Omental fat pad (tissue), 4 donors: ENCODE data around the gene EXD3. TPM values are rescaled to one million over a fixed set of nuclear protein-coding genes. Genes with fewer than 3 reads are reported as not detected.

ENCODE experiments used
- ATAC-seq: fragments of 150-250 bp; one replicate; pipeline ENCODE4 v1.9.1; 2016; ENCODE audit warnings: mild to moderate bottlenecking, moderate library complexity; ENCODE audit not compliant: low FRiP score
- DNase-seq: peaks from one replicate; pipeline ENCODE4 v3.0.0-alpha.2; 2019; ENCODE audit warnings: low spot score
- total RNA-seq, 4 donors: library from RNA; depleted of rRNA; stranded (reverse); fragments of >200 nt; gene quantifications; one replicate each; pipeline ENCODE4 v1.1.0, GENCODE V29; 2016
- TF ChIP-seq, protein P1 (sequence below), 3 donors: fragments of 450-650 bp; IDR thresholded peaks; one replicate each; pipeline ENCODE4 v1.5.1; 2016 to 2017; ENCODE audit warnings: antibody characterized with exemption in 3 of 3, mild to moderate bottlenecking in 3 of 3, moderate library complexity in 2 of 3

The EXD3 gene
- total RNA-seq, 4 donors from 2014 or later: 8.3 to 18.3 (median 10.5) TPM

DNA sequence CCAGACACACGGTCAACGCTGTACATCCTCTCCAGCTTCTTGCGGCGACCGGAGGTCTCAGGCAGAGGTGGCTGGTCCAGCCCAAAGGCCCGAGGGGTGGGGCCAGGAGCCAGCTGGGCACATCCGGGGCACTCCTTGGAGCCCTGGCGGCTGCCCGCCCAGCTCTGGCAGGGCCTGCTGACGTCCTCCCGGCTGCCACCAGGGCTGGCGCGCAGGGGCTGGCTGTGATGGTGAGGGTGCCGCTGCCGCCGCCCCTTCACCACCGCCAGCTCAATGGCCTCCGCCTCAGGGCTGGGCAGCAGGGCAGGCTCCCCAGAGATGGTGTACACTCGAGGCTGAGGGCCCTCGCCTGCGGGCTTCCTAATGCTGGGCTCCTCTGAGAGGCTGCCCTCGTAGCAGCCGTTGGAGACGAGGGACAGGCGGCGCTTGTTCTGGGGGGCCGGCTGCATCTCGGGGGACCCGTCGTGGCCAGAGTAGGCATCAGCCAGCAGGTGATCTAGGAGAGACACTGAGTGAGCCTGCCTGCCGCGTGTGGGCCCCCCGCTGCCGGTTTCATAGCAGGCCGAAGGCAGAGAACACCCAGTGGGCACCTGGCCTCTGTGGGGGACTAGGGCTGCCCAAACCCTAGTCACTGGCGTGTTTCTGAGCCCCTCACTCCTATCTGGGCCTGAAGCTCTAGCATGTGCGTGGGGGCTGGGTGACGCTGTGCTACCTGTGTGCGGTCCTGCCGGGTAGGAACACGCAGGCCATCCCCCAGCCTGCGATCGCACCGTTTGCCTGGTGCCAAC, 34.6 kb upstream of the EXD3 start:
- TF ChIP-seq, protein P1, sequence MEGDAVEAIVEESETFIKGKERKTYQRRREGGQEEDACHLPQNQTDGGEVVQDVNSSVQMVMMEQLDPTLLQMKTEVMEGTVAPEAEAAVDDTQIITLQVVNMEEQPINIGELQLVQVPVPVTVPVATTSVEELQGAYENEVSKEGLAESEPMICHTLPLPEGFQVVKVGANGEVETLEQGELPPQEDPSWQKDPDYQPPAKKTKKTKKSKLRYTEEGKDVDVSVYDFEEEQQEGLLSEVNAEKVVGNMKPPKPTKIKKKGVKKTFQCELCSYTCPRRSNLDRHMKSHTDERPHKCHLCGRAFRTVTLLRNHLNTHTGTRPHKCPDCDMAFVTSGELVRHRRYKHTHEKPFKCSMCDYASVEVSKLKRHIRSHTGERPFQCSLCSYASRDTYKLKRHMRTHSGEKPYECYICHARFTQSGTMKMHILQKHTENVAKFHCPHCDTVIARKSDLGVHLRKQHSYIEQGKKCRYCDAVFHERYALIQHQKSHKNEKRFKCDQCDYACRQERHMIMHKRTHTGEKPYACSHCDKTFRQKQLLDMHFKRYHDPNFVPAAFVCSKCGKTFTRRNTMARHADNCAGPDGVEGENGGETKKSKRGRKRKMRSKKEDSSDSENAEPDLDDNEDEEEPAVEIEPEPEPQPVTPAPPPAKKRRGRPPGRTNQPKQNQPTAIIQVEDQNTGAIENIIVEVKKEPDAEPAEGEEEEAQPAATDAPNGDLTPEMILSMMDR (IDR thresholded peaks at IDR 0.05): no peak
- ATAC-seq: no peak
- DNase-seq: no peak

- no peak for ATAC-seq
- DNase-seq: no peak
- TF ChIP-seq, protein P1 (IDR thresholded peaks at IDR 0.05): no peak
Observed at GRCh38 chr9:137456864-137457405, 34.0 kb upstream of the EXD3 start.

GRCh38 chr9:137456061-137456863, 33.3 kb upstream of the EXD3 start:
- no peak for ATAC-seq
- TF ChIP-seq, protein P1 (IDR thresholded peaks at IDR 0.05): no peak
- DNase-seq: no peak

DNA sequence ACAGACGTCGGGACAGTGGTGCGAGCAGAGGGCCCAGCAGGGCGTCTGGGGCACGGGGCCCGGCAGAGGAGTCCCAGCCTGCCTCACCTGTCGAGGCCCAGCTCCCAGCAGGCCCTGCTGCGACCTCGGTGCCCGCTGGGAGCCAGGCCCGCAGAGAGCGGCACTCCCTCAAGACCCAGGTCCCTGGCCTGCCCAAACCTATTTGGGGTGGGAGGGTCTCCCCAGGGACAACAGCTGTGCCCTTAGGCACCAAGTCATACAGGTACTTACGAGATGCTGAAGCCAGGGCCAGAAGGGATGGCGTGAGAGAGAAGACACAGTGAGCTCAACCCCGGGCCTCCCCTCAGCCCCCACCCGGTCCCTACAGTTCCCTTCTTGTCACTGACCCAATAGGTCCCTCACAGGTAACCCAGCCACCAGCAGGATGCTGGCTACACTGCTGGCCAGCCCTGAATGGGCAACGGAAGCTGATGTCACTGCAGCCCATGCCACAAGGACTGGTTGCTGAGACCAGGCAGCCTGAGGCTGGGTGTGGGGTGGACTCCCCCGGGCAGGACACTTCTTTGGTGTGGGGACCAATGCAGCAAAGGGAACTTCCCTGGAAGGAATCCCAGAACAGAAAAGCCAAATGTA, 32.5 kb upstream of the EXD3 start:
- TF ChIP-seq, protein P1 (IDR thresholded peaks at IDR 0.05): no peak
- no peak for ATAC-seq
- DNase-seq: no peak

GRCh38 chr9:137454597-137455358, 31.8 kb upstream of the EXD3 start:
- DNase-seq: no peak
- peak; percentile 7 for ATAC-seq
- TF ChIP-seq, protein P1 (IDR thresholded peaks at IDR 0.05): no peak

DNA sequence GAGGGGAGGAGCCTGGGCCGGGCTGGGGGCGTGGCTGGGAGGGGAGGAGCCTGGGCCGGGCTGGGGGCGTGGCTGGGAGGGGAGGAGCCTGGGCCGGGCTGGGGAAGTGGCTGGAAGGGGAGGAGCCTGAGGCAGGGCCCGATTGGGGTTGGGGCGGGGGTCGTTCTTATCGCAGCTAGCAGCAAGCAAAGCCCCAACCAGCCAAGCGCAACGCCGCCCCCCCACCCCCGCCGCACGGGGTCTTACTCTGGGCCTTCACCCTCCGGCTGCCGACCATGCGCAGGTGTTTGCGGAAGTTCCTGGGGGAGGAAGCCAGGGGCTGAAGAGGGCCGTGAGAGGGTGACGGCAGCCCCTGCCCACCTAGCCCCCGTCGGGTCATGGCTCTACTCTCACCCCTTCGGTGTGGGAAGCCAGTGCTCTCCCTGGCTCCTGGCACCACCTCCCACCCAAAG, 31.2 kb upstream of the EXD3 start:
- ATAC-seq: peak; percentile 10
- TF ChIP-seq, protein P1 (IDR thresholded peaks at IDR 0.05): no peak
- no peak for DNase-seq
